ENCODE results near the gene PHF12. TPM values are rescaled to one million over a fixed set of nuclear protein-coding genes. Genes with fewer than 3 reads are reported as not detected.

The PHF12 gene
- total RNA-seq, 4 donors from 2014 or later = 22.0 to 62.9 (median 60.1) TPM

DNA sequence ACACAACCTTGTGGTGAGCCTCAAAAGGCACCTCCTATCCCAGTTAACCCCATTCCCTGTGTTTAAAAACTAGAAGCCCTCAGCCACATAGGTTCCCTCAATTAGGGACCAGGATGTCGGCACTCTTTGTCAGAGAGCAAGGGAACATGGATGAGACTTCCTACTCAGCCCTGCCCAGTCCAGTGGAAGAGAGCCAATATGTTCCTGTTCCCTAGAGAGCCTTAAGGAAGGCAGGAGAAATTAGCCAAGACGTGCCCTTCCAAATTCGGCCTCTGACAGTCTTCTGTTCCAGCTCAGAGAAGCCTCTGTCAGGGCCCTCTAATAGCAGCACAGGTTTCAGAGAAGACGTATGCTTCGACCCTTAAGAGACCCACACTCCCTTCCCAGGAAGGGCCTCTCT is 33.9 kb downstream of the PHF12 start:
- Histone ChIP-seq H3K27ac (no peak overlapping the region), H3K9me3 (no peaks in the 10 kb centered on the region)

GRCh38 chr17:28917029-28917428 is 34.3 kb downstream of the PHF12 start:
- no peak overlapping the region for H3K27ac ChIP-seq
- no peaks in the 10 kb centered on the region for H3K27me3 ChIP-seq
- no peak for TF ChIP-seq CTCF (IDR thresholded peaks at IDR 0.05)
- TF ChIP-seq POLR2A (IDR thresholded peaks at IDR 0.05) = no peak
- peaks cover 88 to 93% of the 10 kb centered on the region in 2 donors for H3K36me3 ChIP-seq
- no peaks in the 10 kb centered on the region for H3K4me1 ChIP-seq
- intact Hi-C loops (cut with DNase I) = no loop called here
- no peaks in the 10 kb centered on the region for H3K9me3 ChIP-seq
- no peak for DNase-seq
- no peak overlapping the region for H3K4me3 ChIP-seq (replicated peaks in 1 of 3)
- 81 to 86% methylated on average over 12 of the region's 12 CpGs for WGBS, 2 donors

More for the DNA sequence above, 33.9 kb downstream of the PHF12 start:
- Histone ChIP-seq H3K27me3 (no peaks in the 10 kb centered on the region), H3K4me3 (replicated peaks in 1 of 3) (no peak overlapping the region), H3K36me3 (peaks cover 85 to 89% of the 10 kb centered on the region in 2 donors), H3K4me1 (no peaks in the 10 kb centered on the region)
- intact Hi-C loops (cut with DNase I) = no loop called here
- TF ChIP-seq CTCF (IDR thresholded peaks at IDR 0.05) (no peak), POLR2A (IDR thresholded peaks at IDR 0.05) (no peak)
- no peak for DNase-seq
- 71 to 80% methylated on average over 5 of the region's 5 CpGs for WGBS, 2 donors

GRCh38 chr17:28916302-28916934 is 34.9 kb downstream of the PHF12 start:
- no peaks in the 10 kb centered on the region for H3K9me3 ChIP-seq
- WGBS, 2 donors = 54 to 60% methylated on average over 6 of the region's 6 CpGs
- H3K36me3 ChIP-seq = peaks cover 91 to 95% of the 10 kb centered on the region in 2 donors
- no peaks in the 10 kb centered on the region for H3K4me1 ChIP-seq
- intact Hi-C loops (cut with DNase I) = no loop called here
- TF ChIP-seq POLR2A (IDR thresholded peaks at IDR 0.05) (no peak), CTCF (IDR thresholded peaks at IDR 0.05) (peak in 5 of 6 experiments; percentile 33 to 65 (median 59))
- H3K27ac ChIP-seq = no peak overlapping the region
- DNase-seq = peak; percentile 57 to 58
- no peak overlapping the region for H3K4me3 ChIP-seq (replicated peaks in 1 of 3)
- H3K27me3 ChIP-seq = no peaks in the 10 kb centered on the region

DNA sequence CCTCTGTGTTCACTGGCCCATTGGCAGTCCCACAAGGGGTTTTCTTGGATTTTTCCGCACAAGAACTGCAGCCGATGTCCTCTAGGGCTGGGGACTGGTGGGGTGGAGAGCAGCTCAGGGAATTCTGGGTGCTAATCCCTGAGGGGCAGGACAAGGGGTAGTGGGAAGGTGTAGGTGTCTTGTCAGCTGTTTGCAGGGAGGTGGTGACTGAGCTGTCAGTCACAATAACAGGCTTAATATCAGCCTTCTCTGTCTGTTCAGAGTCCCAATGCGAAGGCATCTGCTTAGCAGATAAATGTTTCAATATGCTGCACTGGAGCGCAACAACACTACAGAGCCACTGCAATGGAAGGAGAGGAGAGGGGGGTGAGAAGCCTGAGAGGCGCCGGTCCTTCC is 38.4 kb downstream of the PHF12 start:
- intact Hi-C loops (cut with DNase I) = loop anchor here (5.0 kb wide), 1 partner anchor 151 kb away; no protein-coding TSS in a partner anchor
- H3K4me1 ChIP-seq = peaks cover 0 to 11% of the 10 kb centered on the region in 2 donors
- no peak for TF ChIP-seq CTCF (IDR thresholded peaks at IDR 0.05)
- no peak for TF ChIP-seq POLR2A (IDR thresholded peaks at IDR 0.05)
- 86 to 89% methylated on average over 6 of the region's 6 CpGs for WGBS, 2 donors
- no peak for DNase-seq
- no peak overlapping the region for H3K27ac ChIP-seq
- no peak overlapping the region for H3K4me3 ChIP-seq (replicated peaks in 1 of 3)
- no peaks in the 10 kb centered on the region for H3K27me3 ChIP-seq
- no peaks in the 10 kb centered on the region for H3K9me3 ChIP-seq
- H3K36me3 ChIP-seq = peaks cover 92 to 96% of the 10 kb centered on the region in 2 donors

DNA sequence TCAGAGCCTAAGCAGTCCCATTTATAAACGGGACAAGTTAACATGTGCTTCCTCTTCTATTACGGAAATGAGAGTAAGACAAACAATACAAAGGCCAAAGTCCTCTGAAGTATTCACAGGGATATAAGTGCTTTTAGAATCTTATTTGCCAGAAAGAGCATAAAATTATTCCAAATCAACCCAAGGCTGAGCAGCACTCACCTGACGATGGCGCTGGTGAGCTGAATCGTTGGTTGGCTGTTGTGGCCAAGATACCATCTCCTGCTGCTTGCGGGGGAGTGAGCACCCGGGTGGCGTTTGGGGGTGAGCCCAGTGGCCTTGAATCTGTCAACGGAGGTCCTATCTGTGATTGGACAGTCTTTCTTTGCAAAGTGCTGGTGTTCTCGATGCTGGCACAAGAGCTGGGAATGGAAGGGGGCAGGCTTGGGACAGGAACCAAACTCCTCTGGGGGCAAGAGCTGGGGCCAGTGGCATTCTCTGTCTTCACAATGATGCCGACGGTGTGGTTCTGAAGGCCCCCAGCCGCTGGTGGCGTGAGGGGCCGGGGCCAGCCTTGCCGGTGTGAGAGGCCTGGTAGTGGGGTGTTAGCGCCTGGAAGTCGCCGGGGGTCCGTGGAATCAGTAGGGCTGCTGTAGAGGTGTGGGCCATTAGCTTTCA is 38.9 kb downstream of the PHF12 start:
- peaks cover 87 to 94% of the 10 kb centered on the region in 2 donors for H3K36me3 ChIP-seq
- no peaks in the 10 kb centered on the region for H3K27me3 ChIP-seq
- H3K9me3 ChIP-seq = no peaks in the 10 kb centered on the region
- intact Hi-C loops (cut with DNase I) = loop anchor here (5.0 kb wide), 1 partner anchor 150 kb away; no protein-coding TSS in a partner anchor
- H3K4me1 ChIP-seq = peaks cover 0 to 11% of the 10 kb centered on the region in 2 donors
- H3K27ac ChIP-seq = no peak overlapping the region
- WGBS, 2 donors = 84 to 87% methylated on average over 15 to 20 of the region's 20 CpGs
- TF ChIP-seq POLR2A (IDR thresholded peaks at IDR 0.05) (no peak), CTCF (IDR thresholded peaks at IDR 0.05) (no peak)
- H3K4me3 ChIP-seq (replicated peaks in 1 of 3) = no peak overlapping the region
- no peak for DNase-seq
